GM12878 (cell line): ENCODE data around the gene FZD2. TPM values are rescaled to one million over a fixed set of nuclear protein-coding genes. Genes with fewer than 3 reads are reported as not detected.

ENCODE experiments used
- ATAC-seq: fragments of 200-7000 bp; cut with Tn5 transposase; 3 replicates; pipeline ENCODE4 v1.9.1; 2020; ENCODE audit warnings: mild to moderate bottlenecking, moderate library complexity
- BruUV-seq: library from RNA; stranded (reverse); fragments of 400-500 nt; replicated peaks from 2 replicates; lab custom pipeline; 2021; lab: Mats Ljungman, UMichigan
- CTCF ChIA-PET: fragments of 300-600 bp; sonication (Branson Sonifier 250); formaldehyde crosslinking; extraction: SDS; loops from one replicate; lab custom pipeline; 2021; ENCODE audit warnings: inconsistent platforms; lab: Yijun Ruan, JAX
- POLR2A ChIA-PET: fragments of 350-600 bp; formaldehyde crosslinking; extraction: SDS; loops from one replicate; lab custom pipeline; 2021; ENCODE audit warnings: inconsistent platforms; lab: Charles Lee
- RAD21 ChIA-PET: fragments of 300-600 bp; sonication (Branson Sonifier 250); formaldehyde crosslinking; loops from one replicate; lab custom pipeline; 2023; ENCODE audit warnings: antibody characterized with exemption; ENCODE audit not compliant: unreplicated experiment; lab: Charles Lee
- SMC1A ChIA-PET: fragments of 300-600 bp; sonication (Branson Sonifier 250); formaldehyde crosslinking; loops from one replicate; lab custom pipeline; 2023; ENCODE audit not compliant: unreplicated experiment, uncharacterized antibody; lab: Charles Lee
- DNase-seq: peaks from one replicate; pipeline ENCODE4 v3.0.0-alpha.2; 2011; ENCODE audit warnings: low read depth, low spot score
- FAIRE-seq: peaks from 3 replicates; lab custom pipeline; 2011; peaks lifted over from hg19 to GRCh38; lab: Jason Lieb, UNC
- H2AFZ ChIP-seq: 2 replicates; pipeline ENCODE4 v1.6.0; 2011; ENCODE audit warnings: low read depth, low read length, control low read depth; ENCODE audit not compliant: control insufficient read depth
- H3K27ac ChIP-seq: 2 replicates; pipeline ENCODE4 v1.5.1; 2011; ENCODE audit warnings: control low read depth; ENCODE audit not compliant: control insufficient read depth, insufficient read depth
- H3K27me3 ChIP-seq, 2 experiments: replicated peaks in 1 of 2; 2 replicates each; pipeline versions ENCODE4 v1.6.0 to v1.6.1; 2011; ENCODE audit warnings: low read length in 1 of 2; ENCODE audit not compliant: control insufficient read depth in 2 of 2, insufficient read depth in 2 of 2
- H3K36me3 ChIP-seq, 2 experiments: 2 replicates each; pipeline ENCODE4 v1.5.1; 2011; ENCODE audit warnings: low read length in 1 of 2; ENCODE audit not compliant: control insufficient read depth in 2 of 2, insufficient read depth in 2 of 2
- H3K4me1 ChIP-seq: 2 replicates; pipeline ENCODE4 v1.6.1; 2011; ENCODE audit warnings: mild to moderate bottlenecking, low read length, moderate library complexity, mixed read lengths; ENCODE audit not compliant: control insufficient read depth, insufficient read depth
- H3K4me2 ChIP-seq: 2 replicates; pipeline ENCODE4 v1.6.0; 2011; ENCODE audit warnings: control low read depth; ENCODE audit not compliant: control insufficient read depth, insufficient read depth
- H3K4me3 ChIP-seq: fragments of 200-600 bp; sonication (generic); 2 replicates; pipeline ENCODE4 v1.5.1; 2016
- H3K79me2 ChIP-seq: 2 replicates; pipeline ENCODE4 v1.6.0; 2011; ENCODE audit warnings: low read length; ENCODE audit not compliant: control insufficient read depth, insufficient read depth
- H3K9ac ChIP-seq: 2 replicates; pipeline ENCODE4 v1.8.0; 2011; ENCODE audit warnings: low read length, control low read depth, mixed read lengths; ENCODE audit not compliant: control insufficient read depth, insufficient read depth
- H3K9me3 ChIP-seq: replicated peaks from 3 replicates; pipeline ENCODE4 v1.5.1; 2011; ENCODE audit warnings: mild to moderate bottlenecking, low read length; ENCODE audit not compliant: control insufficient read depth, insufficient read depth
- H4K20me1 ChIP-seq: 2 replicates; pipeline ENCODE4 v1.6.0; 2011; ENCODE audit not compliant: control insufficient read depth, insufficient read depth
- ATF7 ChIP-seq: fragments of 450-650 bp; IDR thresholded peaks from 2 replicates; pipeline ENCODE4 v1.6.1; 2016; ENCODE audit warnings: low read depth, mild to moderate bottlenecking
- NR2C1 ChIP-seq: fragments of 450-650 bp; IDR thresholded peaks from 2 replicates; pipeline ENCODE4 v1.6.1; 2017; ENCODE audit warnings: antibody characterized with exemption, mild to moderate bottlenecking, moderate library complexity
- POLR2A ChIP-seq: IDR thresholded peaks from 2 replicates; pipeline ENCODE4 v1.6.1; 2011; ENCODE audit warnings: low read depth, mild to moderate bottlenecking, low read length
- ZNF384 ChIP-seq: IDR thresholded peaks from 2 replicates; pipeline ENCODE4 v1.6.1; 2012; ENCODE audit warnings: low read depth, mild to moderate bottlenecking, low read length, improper control_type of control experiment, borderline replicate concordance
- WGBS: methylation state at CpG from one replicate; pipeline ENCODE4 v1.1.6; 2016; ENCODE audit warnings: low lambda C conversion rate; ENCODE audit not compliant: insufficient replicate concordance, insufficient coverage; ENCODE audit errors: missing lambda C conversion rate; 5-methylcytosine and 5-hydroxymethylcytosine counted together
- in situ Hi-C: fragments of 300-500 bp; cut with MboI; formaldehyde crosslinking; loops from 9 replicates; pipeline ENCODE4 v1.14.3; 2018; ENCODE audit warnings: mixed read lengths
- intact Hi-C: fragments of 100-400 bp; cut with micrococcal nuclease; formaldehyde crosslinking; loops from one replicate; pipeline ENCODE4 v1.14.2; 2022; ENCODE audit not compliant: unreplicated experiment
- polyA plus RNA-seq, 11 experiments: library from polyadenylated mRNA; depleted of rRNA in 4 of 11; unstranded in 6 of 11; stranded (reverse) in 5 of 11; fragments of >200 nt; fragmentation: Nextera tagmentation in 4 of 11; fragmentation: Illumina TruSeq in 1 of 11; extraction: Ambion mirVana in 4 of 11; extraction: Trizol in 1 of 11; gene quantifications; 1 replicate in 1 of 11; 2 replicates in 10 of 11; pipeline versions ENCODE4 v1.2.1 to v1.2.3, GENCODE V29; 2011 to 2016; ENCODE audit warnings: inconsistent platforms in 2 of 11, missing spikeins in 2 of 11, low read depth in 1 of 11
- total RNA-seq, 4 experiments: library from RNA; depleted of rRNA in 3 of 4; stranded (reverse); fragments of >200 nt in 3 of 4; fragmentation: Illumina TruSeq in 1 of 4; extraction: Trizol in 1 of 4; gene quantifications; 2 replicates each; pipeline versions ENCODE4 v1.2.1 to v1.2.3, GENCODE V29; 2013 to 2021
- TF ChIP-seq, protein P1 (sequence below): fragments of 450-650 bp; formaldehyde crosslinking; IDR thresholded peaks from 2 replicates; pipeline ENCODE4 v1.5.0; 2022; ENCODE audit warnings: mild to moderate bottlenecking, missing genetic modification characterization
- TF ChIP-seq, protein P2 (sequence below), 3 experiments: IDR thresholded peaks in 2 of 3; conservative IDR thresholded peaks in 1 of 3; 2 replicates each; pipeline ENCODE4 v1.5.1; 2011; ENCODE audit warnings: low read depth in 3 of 3, low read length in 3 of 3, mild to moderate bottlenecking in 3 of 3, control low read depth in 2 of 3, moderate library complexity in 2 of 3, inconsistent platforms in 1 of 3, mixed read lengths in 1 of 3; ENCODE audit not compliant: control insufficient read depth in 2 of 3, insufficient read depth in 1 of 3; ENCODE audit errors: extremely low read depth in 1 of 3
- TF ChIP-seq, protein P3 (sequence below): IDR thresholded peaks from 2 replicates; pipeline ENCODE4 v1.6.1; 2011; ENCODE audit warnings: borderline replicate concordance, low read depth, mild to moderate bottlenecking, moderate library complexity, low read length; ENCODE audit not compliant: insufficient read depth, poor library complexity, severe bottlenecking
- TF ChIP-seq, protein P4 (sequence below): fragments of 150-350 bp; IDR thresholded peaks from 2 replicates; pipeline ENCODE4 v1.6.1; 2016; ENCODE audit warnings: low read depth, low read length

Gene FZD2
- total and polyA plus RNA-seq, 10 of the 15 experiments (the other 5 are each of a cell fraction or from before 2014, with no cell fraction given) = 0.09 to 4.2 (median 0.63) TPM; not detected in 1

DNA sequence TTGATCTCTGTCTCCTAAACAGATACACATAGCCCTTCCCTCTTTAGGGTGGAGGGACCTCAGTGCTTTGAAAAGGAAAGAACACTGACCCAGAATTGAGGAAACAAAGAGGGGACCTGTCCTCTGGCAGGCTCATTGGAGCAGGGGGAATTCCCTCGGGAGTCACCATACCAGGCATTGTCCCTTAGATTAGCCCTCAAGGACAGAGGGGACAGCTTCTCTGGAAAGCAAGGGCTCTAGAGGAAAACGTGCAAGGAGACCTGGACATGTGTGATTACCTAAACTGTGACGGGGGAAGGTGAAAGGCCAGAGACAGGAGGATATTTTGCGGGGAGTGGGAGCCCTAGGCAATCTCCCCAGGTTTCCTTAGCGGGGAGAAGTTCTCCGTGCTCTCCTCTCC, 7.6 kb upstream of the FZD2 start:
- H3K4me3 ChIP-seq = no peak overlapping the region
- intact Hi-C loops = no loop called here
- DNase-seq = no peak
- no peaks in the 10 kb centered on the region for H4K20me1 ChIP-seq
- FAIRE-seq = no peak
- SMC1A ChIA-PET = no interaction called here
- in situ Hi-C loops = no loop called here
- no peak overlapping the region for H3K27ac ChIP-seq
- no peaks in the 10 kb centered on the region; a peak in 1 of 4 replicates for H3K27me3 ChIP-seq
- no peak overlapping the region for H3K4me2 ChIP-seq
- no TSS peak for BruUV-seq
- H3K79me2 ChIP-seq = no peaks in the 10 kb centered on the region
- CTCF ChIA-PET = interaction anchor here (1.0 kb wide), 1 partner anchor 16 kb away, joined by 4 read pairs; no protein-coding TSS in a partner anchor
- no peak overlapping the region for H3K9ac ChIP-seq
- H3K9me3 ChIP-seq = no peaks in the 10 kb centered on the region
- POLR2A ChIA-PET = no interaction called here
- ATAC-seq = no peak
- no peak overlapping the region; the same call in 1 of the 2 replicates for H2AFZ ChIP-seq
- RAD21 ChIA-PET = no interaction called here
- no peaks in the 10 kb centered on the region for H3K36me3 ChIP-seq
- WGBS = 37% methylated on average over 6 of the region's 6 CpGs
- H3K4me1 ChIP-seq = peaks cover 13% of the 10 kb centered on the region
- TF ChIP-seq, protein P1, sequence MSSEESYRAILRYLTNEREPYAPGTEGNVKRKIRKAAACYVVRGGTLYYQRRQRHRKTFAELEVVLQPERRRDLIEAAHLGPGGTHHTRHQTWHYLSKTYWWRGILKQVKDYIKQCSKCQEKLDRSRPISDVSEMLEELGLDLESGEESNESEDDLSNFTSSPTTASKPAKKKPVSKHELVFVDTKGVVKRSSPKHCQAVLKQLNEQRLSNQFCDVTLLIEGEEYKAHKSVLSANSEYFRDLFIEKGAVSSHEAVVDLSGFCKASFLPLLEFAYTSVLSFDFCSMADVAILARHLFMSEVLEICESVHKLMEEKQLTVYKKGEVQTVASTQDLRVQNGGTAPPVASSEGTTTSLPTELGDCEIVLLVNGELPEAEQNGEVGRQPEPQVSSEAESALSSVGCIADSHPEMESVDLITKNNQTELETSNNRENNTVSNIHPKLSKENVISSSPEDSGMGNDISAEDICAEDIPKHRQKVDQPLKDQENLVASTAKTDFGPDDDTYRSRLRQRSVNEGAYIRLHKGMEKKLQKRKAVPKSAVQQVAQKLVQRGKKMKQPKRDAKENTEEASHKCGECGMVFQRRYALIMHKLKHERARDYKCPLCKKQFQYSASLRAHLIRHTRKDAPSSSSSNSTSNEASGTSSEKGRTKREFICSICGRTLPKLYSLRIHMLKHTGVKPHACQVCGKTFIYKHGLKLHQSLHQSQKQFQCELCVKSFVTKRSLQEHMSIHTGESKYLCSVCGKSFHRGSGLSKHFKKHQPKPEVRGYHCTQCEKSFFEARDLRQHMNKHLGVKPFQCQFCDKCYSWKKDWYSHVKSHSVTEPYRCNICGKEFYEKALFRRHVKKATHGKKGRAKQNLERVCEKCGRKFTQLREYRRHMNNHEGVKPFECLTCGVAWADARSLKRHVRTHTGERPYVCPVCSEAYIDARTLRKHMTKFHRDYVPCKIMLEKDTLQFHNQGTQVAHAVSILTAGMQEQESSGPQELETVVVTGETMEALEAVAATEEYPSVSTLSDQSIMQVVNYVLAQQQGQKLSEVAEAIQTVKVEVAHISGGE = no peak
- TF ChIP-seq ZNF384 (no peak), ATF7 (no peak), POLR2A (no peak), NR2C1 (no peak)
- TF ChIP-seq, protein P2, sequence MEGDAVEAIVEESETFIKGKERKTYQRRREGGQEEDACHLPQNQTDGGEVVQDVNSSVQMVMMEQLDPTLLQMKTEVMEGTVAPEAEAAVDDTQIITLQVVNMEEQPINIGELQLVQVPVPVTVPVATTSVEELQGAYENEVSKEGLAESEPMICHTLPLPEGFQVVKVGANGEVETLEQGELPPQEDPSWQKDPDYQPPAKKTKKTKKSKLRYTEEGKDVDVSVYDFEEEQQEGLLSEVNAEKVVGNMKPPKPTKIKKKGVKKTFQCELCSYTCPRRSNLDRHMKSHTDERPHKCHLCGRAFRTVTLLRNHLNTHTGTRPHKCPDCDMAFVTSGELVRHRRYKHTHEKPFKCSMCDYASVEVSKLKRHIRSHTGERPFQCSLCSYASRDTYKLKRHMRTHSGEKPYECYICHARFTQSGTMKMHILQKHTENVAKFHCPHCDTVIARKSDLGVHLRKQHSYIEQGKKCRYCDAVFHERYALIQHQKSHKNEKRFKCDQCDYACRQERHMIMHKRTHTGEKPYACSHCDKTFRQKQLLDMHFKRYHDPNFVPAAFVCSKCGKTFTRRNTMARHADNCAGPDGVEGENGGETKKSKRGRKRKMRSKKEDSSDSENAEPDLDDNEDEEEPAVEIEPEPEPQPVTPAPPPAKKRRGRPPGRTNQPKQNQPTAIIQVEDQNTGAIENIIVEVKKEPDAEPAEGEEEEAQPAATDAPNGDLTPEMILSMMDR (IDR thresholded peaks at IDR 0.05 in 2 of 3, conservative IDR thresholded peaks at IDR 0.05 in 1 of 3; ENCODE audit: control insufficient read depth in 2 of 3, extremely low read depth in 1 of 3, insufficient read depth in 1 of 3, low read depth in 3 of 3, low read length in 3 of 3) = no peak
- TF ChIP-seq, protein P3, sequence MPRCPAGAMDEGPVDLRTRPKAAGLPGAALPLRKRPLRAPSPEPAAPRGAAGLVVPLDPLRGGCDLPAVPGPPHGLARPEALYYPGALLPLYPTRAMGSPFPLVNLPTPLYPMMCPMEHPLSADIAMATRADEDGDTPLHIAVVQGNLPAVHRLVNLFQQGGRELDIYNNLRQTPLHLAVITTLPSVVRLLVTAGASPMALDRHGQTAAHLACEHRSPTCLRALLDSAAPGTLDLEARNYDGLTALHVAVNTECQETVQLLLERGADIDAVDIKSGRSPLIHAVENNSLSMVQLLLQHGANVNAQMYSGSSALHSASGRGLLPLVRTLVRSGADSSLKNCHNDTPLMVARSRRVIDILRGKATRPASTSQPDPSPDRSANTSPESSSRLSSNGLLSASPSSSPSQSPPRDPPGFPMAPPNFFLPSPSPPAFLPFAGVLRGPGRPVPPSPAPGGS = no peak
- TF ChIP-seq, protein P4, sequence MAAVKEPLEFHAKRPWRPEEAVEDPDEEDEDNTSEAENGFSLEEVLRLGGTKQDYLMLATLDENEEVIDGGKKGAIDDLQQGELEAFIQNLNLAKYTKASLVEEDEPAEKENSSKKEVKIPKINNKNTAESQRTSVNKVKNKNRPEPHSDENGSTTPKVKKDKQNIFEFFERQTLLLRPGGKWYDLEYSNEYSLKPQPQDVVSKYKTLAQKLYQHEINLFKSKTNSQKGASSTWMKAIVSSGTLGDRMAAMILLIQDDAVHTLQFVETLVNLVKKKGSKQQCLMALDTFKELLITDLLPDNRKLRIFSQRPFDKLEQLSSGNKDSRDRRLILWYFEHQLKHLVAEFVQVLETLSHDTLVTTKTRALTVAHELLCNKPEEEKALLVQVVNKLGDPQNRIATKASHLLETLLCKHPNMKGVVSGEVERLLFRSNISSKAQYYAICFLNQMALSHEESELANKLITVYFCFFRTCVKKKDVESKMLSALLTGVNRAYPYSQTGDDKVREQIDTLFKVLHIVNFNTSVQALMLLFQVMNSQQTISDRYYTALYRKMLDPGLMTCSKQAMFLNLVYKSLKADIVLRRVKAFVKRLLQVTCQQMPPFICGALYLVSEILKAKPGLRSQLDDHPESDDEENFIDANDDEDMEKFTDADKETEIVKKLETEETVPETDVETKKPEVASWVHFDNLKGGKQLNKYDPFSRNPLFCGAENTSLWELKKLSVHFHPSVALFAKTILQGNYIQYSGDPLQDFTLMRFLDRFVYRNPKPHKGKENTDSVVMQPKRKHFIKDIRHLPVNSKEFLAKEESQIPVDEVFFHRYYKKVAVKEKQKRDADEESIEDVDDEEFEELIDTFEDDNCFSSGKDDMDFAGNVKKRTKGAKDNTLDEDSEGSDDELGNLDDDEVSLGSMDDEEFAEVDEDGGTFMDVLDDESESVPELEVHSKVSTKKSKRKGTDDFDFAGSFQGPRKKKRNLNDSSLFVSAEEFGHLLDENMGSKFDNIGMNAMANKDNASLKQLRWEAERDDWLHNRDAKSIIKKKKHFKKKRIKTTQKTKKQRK = no peak
